Astrocyte of the hippocampus (primary cell): ENCODE results near the gene CRYBG1.

Source experiments
- DNase-seq: peaks from one replicate; pipeline ENCODE4 v3.0.0; 2011; ENCODE audit warnings: low read depth, low spot score

Gene CRYBG1

GRCh38 chr6:106372838-106373501 lies 12.5 kb downstream of the CRYBG1 start:
- no peak for DNase-seq

GRCh38 chr6:106373502-106374239 lies 13.2 kb downstream of the CRYBG1 start:
- DNase-seq, result no peak

GRCh38 chr6:106377061-106377540 lies 16.6 kb downstream of the CRYBG1 start:
- peak; percentile 55 for DNase-seq

GRCh38 chr6:106379951-106380350 lies 19.4 kb downstream of the CRYBG1 start:
- no peak for DNase-seq

DNA sequence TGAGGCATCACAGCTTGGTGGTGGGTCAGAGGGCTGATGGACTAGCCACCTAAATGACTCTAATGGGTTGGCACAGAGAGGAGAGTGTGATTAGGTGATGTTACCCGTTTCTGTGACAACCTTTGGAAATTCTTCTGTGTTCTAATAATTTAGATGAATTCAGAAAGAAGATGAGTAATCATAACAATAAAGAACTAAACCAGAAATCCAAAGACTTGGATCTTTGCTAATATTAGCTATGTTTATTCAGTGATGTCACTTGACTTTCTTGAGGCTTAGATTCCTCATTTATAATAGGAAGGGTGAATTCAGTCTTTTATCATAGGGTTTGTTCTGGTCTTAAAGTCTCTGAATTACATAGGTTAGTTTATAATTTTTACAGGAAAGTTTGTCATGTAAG lies 19.9 kb downstream of the CRYBG1 start:
- DNase-seq, result no peak

DNA sequence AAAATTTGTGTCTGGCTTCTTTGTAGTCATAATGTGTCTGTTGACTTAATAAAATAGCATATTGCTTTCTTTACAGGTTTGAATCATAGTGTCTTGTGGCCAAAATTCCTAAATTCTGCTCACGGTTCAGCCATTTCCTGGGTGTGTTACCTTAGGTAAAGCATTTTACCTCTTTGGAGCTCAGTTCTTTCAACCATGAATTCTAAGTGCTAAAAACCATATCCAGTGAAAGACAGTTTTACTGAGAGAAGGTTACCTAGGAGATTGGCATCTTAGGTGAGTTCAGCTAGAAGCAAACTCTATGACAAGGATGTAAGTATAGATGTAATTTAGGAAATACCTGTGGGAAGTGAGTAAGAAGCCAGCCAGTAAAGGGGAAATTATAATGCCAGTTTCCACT lies 20.7 kb downstream of the CRYBG1 start:
- no peak for DNase-seq

DNA sequence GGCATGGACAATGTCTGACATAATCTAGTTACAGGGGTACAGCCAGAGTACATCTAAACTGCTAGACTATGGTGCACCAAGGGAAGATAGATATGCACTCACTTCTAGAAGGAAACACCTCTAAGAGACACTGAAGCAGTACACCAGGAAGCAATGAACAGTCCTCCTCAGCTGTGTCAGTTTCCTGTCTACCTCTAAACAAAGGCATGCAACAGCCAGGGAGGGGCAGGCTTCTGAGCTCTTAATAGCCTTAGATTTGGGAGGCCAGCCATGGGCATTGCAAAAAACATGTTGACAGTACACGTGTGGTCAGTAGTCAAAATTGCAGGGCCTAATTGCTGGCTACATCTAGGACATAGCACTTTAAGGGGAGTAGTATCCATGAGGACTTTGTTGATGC lies 21.4 kb downstream of the CRYBG1 start:
- no peak for DNase-seq

- DNase-seq, result no peak
Observed at GRCh38 chr6:106383573-106383972, 23.1 kb downstream of the CRYBG1 start.

DNA sequence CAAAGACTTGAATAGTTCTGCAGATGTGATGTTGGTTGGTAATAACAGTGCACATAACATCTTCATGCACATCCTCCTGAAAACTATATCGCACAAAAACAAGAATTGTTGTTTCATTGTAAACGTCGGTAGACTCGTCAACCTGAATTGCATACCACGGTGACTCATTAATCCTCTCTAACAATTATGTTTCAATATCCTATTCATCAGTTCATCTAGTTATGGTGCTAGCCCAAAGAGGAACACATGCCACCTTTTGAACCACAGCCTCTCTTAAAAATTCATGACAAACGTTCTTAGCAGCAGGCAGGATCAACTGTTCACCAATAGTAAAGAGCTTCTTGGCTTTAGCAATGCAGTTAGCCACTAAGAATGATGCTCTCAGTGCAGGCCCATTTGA lies 25.0 kb downstream of the CRYBG1 start:
- no peak for DNase-seq

GRCh38 chr6:106387875-106388274 lies 27.4 kb downstream of the CRYBG1 start:
- no peak for DNase-seq

DNA sequence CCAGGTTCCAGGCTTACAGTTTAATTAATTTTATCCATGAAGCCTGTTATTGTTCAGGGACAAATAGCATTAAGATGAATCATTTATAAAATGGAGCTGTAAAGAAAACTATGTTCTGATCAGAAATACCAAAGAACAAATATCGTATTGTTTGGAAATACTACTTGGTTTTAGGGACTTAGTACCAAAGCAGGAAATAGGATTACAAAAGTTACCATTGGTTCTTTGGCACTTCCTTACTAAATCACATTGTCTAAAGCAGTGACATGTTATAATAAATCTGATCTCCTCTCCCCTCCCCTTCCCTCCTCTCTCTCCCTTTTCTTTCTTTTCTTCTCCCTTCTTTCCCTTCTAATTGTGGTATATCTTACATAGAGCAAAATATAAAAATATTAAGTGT lies 29.6 kb downstream of the CRYBG1 start:
- no peak for DNase-seq

- no peak for DNase-seq
Observed at GRCh38 chr6:106396426-106397220, 36.1 kb downstream of the CRYBG1 start.

DNA sequence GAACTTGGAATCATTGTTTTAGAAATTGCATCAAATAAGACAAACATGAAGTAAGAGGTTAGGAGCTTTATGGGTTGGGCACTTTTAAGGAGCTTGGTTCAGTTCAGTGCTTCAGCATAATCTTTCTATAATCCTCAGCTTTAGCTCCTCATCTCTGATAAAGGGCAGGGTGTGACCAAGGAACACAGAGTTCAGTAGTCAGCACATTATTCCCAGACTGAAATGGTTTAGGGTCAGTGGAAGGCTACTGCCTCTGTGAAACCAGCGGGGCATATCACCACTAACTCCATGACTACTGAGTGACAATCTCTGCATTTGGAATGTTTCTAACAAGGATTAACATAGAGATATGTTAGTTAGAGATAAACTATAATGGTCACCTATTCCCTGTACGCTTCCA lies 36.9 kb downstream of the CRYBG1 start:
- DNase-seq, result no peak

GRCh38 chr6:106398621-106399020 lies 38.1 kb downstream of the CRYBG1 start:
- no peak for DNase-seq

DNA sequence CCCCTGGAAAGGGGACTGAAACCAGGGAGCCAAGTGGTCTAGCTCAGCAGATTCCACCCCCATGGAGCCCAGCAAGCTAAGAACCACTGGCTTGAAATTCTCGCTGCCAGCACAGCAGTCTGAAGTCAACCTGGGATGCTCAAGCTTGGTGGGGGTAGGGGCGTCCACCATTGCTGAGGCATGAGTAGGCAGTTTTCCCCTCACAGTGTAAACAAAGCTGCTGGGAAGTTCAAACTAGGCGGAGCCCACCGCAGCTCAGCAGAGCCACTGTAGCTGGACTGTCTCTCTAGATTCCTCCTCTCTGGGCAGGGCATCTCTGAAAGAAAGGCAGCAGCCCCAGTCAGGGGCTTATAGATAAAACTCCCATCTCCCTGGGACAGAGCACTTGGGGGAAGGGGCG lies 44.5 kb downstream of the CRYBG1 start:
- peak; percentile 35 for DNase-seq

- no peak for DNase-seq
Observed at GRCh38 chr6:106411056-106411455, 50.5 kb downstream of the CRYBG1 start.

GRCh38 chr6:106411643-106412200 lies 51.2 kb downstream of the CRYBG1 start:
- DNase-seq, result no peak

- DNase-seq, result no peak
Observed at GRCh38 chr6:106413016-106413415, 52.5 kb downstream of the CRYBG1 start.

- DNase-seq, result no peak
Observed at GRCh38 chr6:106413722-106414121, 53.2 kb downstream of the CRYBG1 start.

GRCh38 chr6:106415921-106416320 lies 55.4 kb downstream of the CRYBG1 start:
- no peak for DNase-seq

GRCh38 chr6:106417572-106418147 lies 57.1 kb downstream of the CRYBG1 start:
- DNase-seq, result no peak
